Measurements from ENCODE around the gene CATSPER3.

The CATSPER3 gene

GRCh38 chr5:134944630-134945029 lies 23.1 kb upstream of the CATSPER3 start:
- no peaks in the 10 kb centered on the region for H4K20me1 ChIP-seq
- no peak overlapping the region for H3K27ac ChIP-seq
- peaks cover 14% of the 10 kb centered on the region; the same call in 1 of the 2 replicates for H3K36me3 ChIP-seq
- H3K9me3 ChIP-seq = no peaks in the 10 kb centered on the region
- no peaks in the 10 kb centered on the region for H3K27me3 ChIP-seq
- no peak overlapping the region for H3K9ac ChIP-seq
- H3K4me2 ChIP-seq = no peak overlapping the region
- no peak for TF ChIP-seq Cebpa-rat (IDR thresholded peaks at IDR 0.05)
- H3K4me3 ChIP-seq = no peak overlapping the region
- no peaks in the 10 kb centered on the region for H3K4me1 ChIP-seq

GRCh38 chr5:134945041-134945440 lies 22.7 kb upstream of the CATSPER3 start:
- Histone ChIP-seq H3K4me2 (no peak overlapping the region), H3K27ac (no peak overlapping the region)

GRCh38 chr5:134948911-134949310 lies 18.8 kb upstream of the CATSPER3 start:
- peaks cover 11% of the 10 kb centered on the region for H3K9me3 ChIP-seq
- H3K4me3 ChIP-seq = no peak overlapping the region
- H3K4me1 ChIP-seq = no peaks in the 10 kb centered on the region
- no peaks in the 10 kb centered on the region for H4K20me1 ChIP-seq
- peaks cover 2% of the 10 kb centered on the region for H3K36me3 ChIP-seq
- no peak overlapping the region for H3K9ac ChIP-seq
- no peak overlapping the region for H3K4me2 ChIP-seq
- no peaks in the 10 kb centered on the region for H3K27me3 ChIP-seq
- no peak overlapping the region for H3K27ac ChIP-seq
- no peak for TF ChIP-seq Cebpa-rat (IDR thresholded peaks at IDR 0.05)

More at GRCh38 chr5:134945041-134945440, 22.7 kb upstream of the CATSPER3 start:
- Histone ChIP-seq H3K36me3 (peaks cover 10% of the 10 kb centered on the region; the same call in 1 of the 2 replicates), H3K27me3 (no peaks in the 10 kb centered on the region), H3K9ac (no peak overlapping the region), H3K4me1 (no peaks in the 10 kb centered on the region), H4K20me1 (no peaks in the 10 kb centered on the region), H3K9me3 (no peaks in the 10 kb centered on the region), H3K4me3 (no peak overlapping the region)
- no peak for TF ChIP-seq Cebpa-rat (IDR thresholded peaks at IDR 0.05)

- Histone ChIP-seq H4K20me1 (no peaks in the 10 kb centered on the region), H3K27me3 (no peaks in the 10 kb centered on the region), H3K4me3 (no peak overlapping the region), H3K9me3 (peaks cover 14% of the 10 kb centered on the region), H3K9ac (no peak overlapping the region), H3K4me2 (no peak overlapping the region), H3K4me1 (no peaks in the 10 kb centered on the region), H3K27ac (no peak overlapping the region), H3K36me3 (peaks cover 4% of the 10 kb centered on the region)
- TF ChIP-seq Cebpa-rat (IDR thresholded peaks at IDR 0.05) = no peak
Observed at GRCh38 chr5:134949316-134949715, 18.4 kb upstream of the CATSPER3 start.

- peaks cover 25% of the 10 kb centered on the region for H3K9me3 ChIP-seq
- H3K9ac ChIP-seq = no peak overlapping the region
- H3K4me2 ChIP-seq = no peak overlapping the region
- no peak overlapping the region for H3K4me3 ChIP-seq
- H3K4me1 ChIP-seq = no peaks in the 10 kb centered on the region
- peaks cover 64% of the 10 kb centered on the region for H3K36me3 ChIP-seq
- no peak for TF ChIP-seq Cebpa-rat (IDR thresholded peaks at IDR 0.05)
- no peaks in the 10 kb centered on the region for H4K20me1 ChIP-seq
- no peaks in the 10 kb centered on the region for H3K27me3 ChIP-seq
- no peak overlapping the region for H3K27ac ChIP-seq
Observed at GRCh38 chr5:134957920-134958608, 9.6 kb upstream of the CATSPER3 start.

GRCh38 chr5:134958755-134959154 lies 9.0 kb upstream of the CATSPER3 start:
- Histone ChIP-seq H3K4me2 (no peak overlapping the region), H3K27ac (no peak overlapping the region), H4K20me1 (no peaks in the 10 kb centered on the region)

GRCh38 chr5:134963098-134963497 lies 4.6 kb upstream of the CATSPER3 start:
- no peaks in the 10 kb centered on the region for H4K20me1 ChIP-seq
- H3K27me3 ChIP-seq = no peaks in the 10 kb centered on the region
- no peak overlapping the region for H3K4me2 ChIP-seq
- H3K4me1 ChIP-seq = peaks cover 22% of the 10 kb centered on the region
- no peaks in the 10 kb centered on the region for H3K9me3 ChIP-seq
- peaks cover 48% of the 10 kb centered on the region for H3K36me3 ChIP-seq
- H3K9ac ChIP-seq = no peak overlapping the region
- no peak overlapping the region for H3K27ac ChIP-seq
- H3K4me3 ChIP-seq = no peak overlapping the region
- no peak for TF ChIP-seq Cebpa-rat (IDR thresholded peaks at IDR 0.05)

More at GRCh38 chr5:134958755-134959154, 9.0 kb upstream of the CATSPER3 start:
- Histone ChIP-seq H3K27me3 (no peaks in the 10 kb centered on the region), H3K4me3 (no peak overlapping the region), H3K4me1 (peaks cover under 1% of the 10 kb centered on the region), H3K36me3 (peaks cover 65% of the 10 kb centered on the region), H3K9ac (no peak overlapping the region), H3K9me3 (peaks cover 20% of the 10 kb centered on the region)
- TF ChIP-seq Cebpa-rat (IDR thresholded peaks at IDR 0.05) = no peak

GRCh38 chr5:134964359-134965270 lies 3.1 kb upstream of the CATSPER3 start:
- Histone ChIP-seq H3K4me3 (no peak overlapping the region), H3K9me3 (no peaks in the 10 kb centered on the region), H3K4me1 (peaks cover 22% of the 10 kb centered on the region), H3K27ac (no peak overlapping the region), H3K36me3 (peaks cover 41% of the 10 kb centered on the region), H3K4me2 (peak overlapping the region; percentile 42), H4K20me1 (no peaks in the 10 kb centered on the region), H3K27me3 (no peaks in the 10 kb centered on the region), H3K9ac (no peak overlapping the region)
- no peak for TF ChIP-seq Cebpa-rat (IDR thresholded peaks at IDR 0.05)

GRCh38 chr5:134965271-134965825 lies 2.4 kb upstream of the CATSPER3 start:
- Histone ChIP-seq H3K4me2 (peak overlapping the region; percentile 42; the same call in 1 of the 2 replicates), H3K9ac (no peak overlapping the region; the same call in 1 of the 2 replicates), H3K36me3 (peaks cover 47% of the 10 kb centered on the region), H3K4me1 (peaks cover 22% of the 10 kb centered on the region), H3K27me3 (no peaks in the 10 kb centered on the region), H3K9me3 (no peaks in the 10 kb centered on the region), H3K4me3 (no peak overlapping the region), H4K20me1 (no peaks in the 10 kb centered on the region), H3K27ac (no peak overlapping the region)
- TF ChIP-seq Cebpa-rat (IDR thresholded peaks at IDR 0.05) = no peak

All from BLaER1 (cell line).